ENCODE data around the gene THEMIS. TPM values are rescaled to one million over a fixed set of nuclear protein-coding genes. Genes with fewer than 3 reads are reported as not detected.

The THEMIS gene
- total RNA-seq, 1 donor = under 0.01 TPM

DNA sequence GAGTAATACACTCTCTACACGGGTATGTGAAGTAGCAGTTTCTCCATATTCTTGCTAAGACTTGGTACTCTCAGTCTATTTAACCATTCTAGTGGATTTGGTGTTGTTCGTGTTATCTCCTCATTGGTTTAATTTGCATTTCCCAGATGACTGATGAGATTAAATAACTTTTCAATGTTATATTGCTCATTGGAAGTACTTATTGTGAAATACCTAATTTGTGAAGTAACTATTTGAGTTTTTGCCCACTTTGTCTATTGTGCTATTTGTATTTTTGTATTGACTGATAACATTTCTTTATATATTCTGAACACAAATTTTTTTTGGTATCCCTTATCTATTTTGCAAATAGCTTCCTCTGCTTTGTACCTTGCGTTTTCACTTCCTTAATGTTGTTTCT lies 167.9 kb downstream of the THEMIS start:
- TF ChIP-seq, protein P1, sequence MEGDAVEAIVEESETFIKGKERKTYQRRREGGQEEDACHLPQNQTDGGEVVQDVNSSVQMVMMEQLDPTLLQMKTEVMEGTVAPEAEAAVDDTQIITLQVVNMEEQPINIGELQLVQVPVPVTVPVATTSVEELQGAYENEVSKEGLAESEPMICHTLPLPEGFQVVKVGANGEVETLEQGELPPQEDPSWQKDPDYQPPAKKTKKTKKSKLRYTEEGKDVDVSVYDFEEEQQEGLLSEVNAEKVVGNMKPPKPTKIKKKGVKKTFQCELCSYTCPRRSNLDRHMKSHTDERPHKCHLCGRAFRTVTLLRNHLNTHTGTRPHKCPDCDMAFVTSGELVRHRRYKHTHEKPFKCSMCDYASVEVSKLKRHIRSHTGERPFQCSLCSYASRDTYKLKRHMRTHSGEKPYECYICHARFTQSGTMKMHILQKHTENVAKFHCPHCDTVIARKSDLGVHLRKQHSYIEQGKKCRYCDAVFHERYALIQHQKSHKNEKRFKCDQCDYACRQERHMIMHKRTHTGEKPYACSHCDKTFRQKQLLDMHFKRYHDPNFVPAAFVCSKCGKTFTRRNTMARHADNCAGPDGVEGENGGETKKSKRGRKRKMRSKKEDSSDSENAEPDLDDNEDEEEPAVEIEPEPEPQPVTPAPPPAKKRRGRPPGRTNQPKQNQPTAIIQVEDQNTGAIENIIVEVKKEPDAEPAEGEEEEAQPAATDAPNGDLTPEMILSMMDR (IDR thresholded peaks at IDR 0.05; ENCODE audit: extremely low read depth, low read depth, low read length) = no peak
- Histone ChIP-seq H3K9me3 (ENCODE audit: low read depth, low read length) (no peaks in the 10 kb centered on the region), H3K36me3 (ENCODE audit: insufficient read depth, low read length) (no peaks in the 10 kb centered on the region), H3K4me3 (ENCODE audit: insufficient read depth, low read length) (no peak overlapping the region), H3K27me3 (ENCODE audit: insufficient read depth, low read length) (peaks cover 3% of the 10 kb centered on the region), H3K4me2 (ENCODE audit: insufficient read depth, low read length) (no peak overlapping the region), H2AFZ (ENCODE audit: low read length) (no peak overlapping the region), H4K20me1 (ENCODE audit: insufficient read depth, low read length) (no peaks in the 10 kb centered on the region), H3K4me1 (ENCODE audit: insufficient read depth, low read length) (no peaks in the 10 kb centered on the region), H3K79me2 (ENCODE audit: insufficient read depth, low read length) (no peaks in the 10 kb centered on the region), H3K27ac (ENCODE audit: low read depth, low read length) (no peak overlapping the region)
- DNase-seq (ENCODE audit: insufficient read length, low spot score, missing footprints) = no peak

DNA sequence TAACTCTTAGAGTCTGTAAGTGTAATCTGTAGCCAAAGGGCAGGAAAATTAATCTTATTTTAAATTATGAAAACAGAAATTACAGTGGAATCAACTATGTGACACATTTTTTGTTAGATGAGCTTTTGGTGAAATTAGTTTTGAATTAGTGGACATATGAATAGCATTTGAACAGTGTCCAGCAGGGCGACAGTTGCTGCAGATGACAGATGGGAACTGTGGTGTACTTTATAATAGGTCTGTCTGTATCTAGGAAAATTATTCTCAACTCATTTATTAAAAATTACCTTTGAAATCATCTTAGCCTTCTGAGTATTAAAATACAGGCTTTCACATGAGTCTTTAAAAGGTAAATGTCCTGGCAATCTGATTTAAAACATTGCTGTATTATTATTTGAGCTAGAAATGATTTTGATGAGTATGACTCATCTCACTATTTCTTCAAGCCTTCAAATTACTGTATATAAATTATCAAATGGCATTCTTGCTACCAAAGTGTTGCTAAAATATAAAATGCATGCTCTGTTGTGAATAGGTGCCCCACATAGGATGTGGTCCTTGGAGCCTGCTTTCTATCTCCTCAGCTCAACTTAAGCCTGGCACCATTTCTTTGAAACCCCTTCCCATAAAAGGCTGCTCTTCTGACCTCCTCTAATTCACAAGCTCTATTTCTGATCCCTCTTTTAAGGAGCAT lies 173.5 kb downstream of the THEMIS start:
- Histone ChIP-seq H3K9me3 (ENCODE audit: low read depth, low read length) (no peaks in the 10 kb centered on the region), H3K27ac (ENCODE audit: low read depth, low read length) (no peak overlapping the region), H3K4me2 (ENCODE audit: insufficient read depth, low read length) (no peak overlapping the region), H2AFZ (ENCODE audit: low read length) (no peak overlapping the region), H4K20me1 (ENCODE audit: insufficient read depth, low read length) (no peaks in the 10 kb centered on the region), H3K79me2 (ENCODE audit: insufficient read depth, low read length) (no peaks in the 10 kb centered on the region), H3K36me3 (ENCODE audit: insufficient read depth, low read length) (no peaks in the 10 kb centered on the region), H3K27me3 (ENCODE audit: insufficient read depth, low read length) (peaks cover 3% of the 10 kb centered on the region), H3K4me3 (ENCODE audit: insufficient read depth, low read length) (no peak overlapping the region), H3K4me1 (ENCODE audit: insufficient read depth, low read length) (no peaks in the 10 kb centered on the region)
- DNase-seq (ENCODE audit: insufficient read length, low spot score, missing footprints) = no peak
- TF ChIP-seq, protein P1 (IDR thresholded peaks at IDR 0.05; ENCODE audit: extremely low read depth, low read depth, low read length) = no peak

- peaks cover 3% of the 10 kb centered on the region for H3K27me3 ChIP-seq (ENCODE audit: insufficient read depth, low read length)
- H3K79me2 ChIP-seq (ENCODE audit: insufficient read depth, low read length) = no peaks in the 10 kb centered on the region
- H3K4me1 ChIP-seq (ENCODE audit: insufficient read depth, low read length) = no peaks in the 10 kb centered on the region
- H3K36me3 ChIP-seq (ENCODE audit: insufficient read depth, low read length) = no peaks in the 10 kb centered on the region
- no peak overlapping the region for H2AFZ ChIP-seq (ENCODE audit: low read length)
- H3K27ac ChIP-seq (ENCODE audit: low read depth, low read length) = no peak overlapping the region
- H3K9me3 ChIP-seq (ENCODE audit: low read depth, low read length) = no peaks in the 10 kb centered on the region
- TF ChIP-seq, protein P1 (IDR thresholded peaks at IDR 0.05; ENCODE audit: extremely low read depth, low read depth, low read length) = no peak
- no peak overlapping the region for H3K4me3 ChIP-seq (ENCODE audit: insufficient read depth, low read length)
- H4K20me1 ChIP-seq (ENCODE audit: insufficient read depth, low read length) = no peaks in the 10 kb centered on the region
- DNase-seq (ENCODE audit: insufficient read length, low spot score, missing footprints) = no peak
- H3K4me2 ChIP-seq (ENCODE audit: insufficient read depth, low read length) = no peak overlapping the region
These were observed 175.0 kb downstream of the THEMIS start for GRCh38 chr6:127725821-127726220.

DNA sequence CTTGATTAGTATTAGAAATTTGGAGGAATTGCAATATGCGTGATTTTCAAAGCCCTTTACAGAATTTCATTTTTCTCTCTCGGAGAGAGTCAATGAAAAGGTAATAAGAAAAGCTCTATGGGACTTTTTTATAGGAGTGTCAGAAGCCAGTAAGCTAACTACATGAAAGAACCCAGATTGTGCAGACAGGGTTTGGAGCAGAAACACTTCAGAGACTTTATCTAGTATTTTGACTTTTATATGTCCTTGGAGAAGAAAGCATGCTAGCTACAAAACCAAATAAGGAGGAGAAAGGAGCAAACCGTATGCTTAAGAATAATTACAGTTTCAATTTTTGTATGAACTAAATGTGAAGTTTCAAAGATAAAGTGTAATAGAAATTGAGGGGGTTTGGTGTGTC lies 182.2 kb downstream of the THEMIS start:
- no peaks in the 10 kb centered on the region for H3K27me3 ChIP-seq (ENCODE audit: insufficient read depth, low read length)
- no peaks in the 10 kb centered on the region for H3K36me3 ChIP-seq (ENCODE audit: insufficient read depth, low read length)
- H4K20me1 ChIP-seq (ENCODE audit: insufficient read depth, low read length) = no peaks in the 10 kb centered on the region
- TF ChIP-seq, protein P1 (IDR thresholded peaks at IDR 0.05; ENCODE audit: extremely low read depth, low read depth, low read length) = no peak
- H3K4me3 ChIP-seq (ENCODE audit: insufficient read depth, low read length) = no peak overlapping the region
- no peaks in the 10 kb centered on the region for H3K79me2 ChIP-seq (ENCODE audit: insufficient read depth, low read length)
- no peak overlapping the region for H2AFZ ChIP-seq (ENCODE audit: low read length)
- no peak overlapping the region for H3K27ac ChIP-seq (ENCODE audit: low read depth, low read length)
- no peaks in the 10 kb centered on the region for H3K9me3 ChIP-seq (ENCODE audit: low read depth, low read length)
- no peaks in the 10 kb centered on the region for H3K4me1 ChIP-seq (ENCODE audit: insufficient read depth, low read length)
- no peak overlapping the region for H3K4me2 ChIP-seq (ENCODE audit: insufficient read depth, low read length)
- DNase-seq (ENCODE audit: insufficient read length, low spot score, missing footprints) = no peak
